Measurements from ENCODE around the gene STOML1.

Gene STOML1

GRCh38 chr15:74038707-74039655 is 46.9 kb upstream of the STOML1 start:
- no peak overlapping the region for H3K4me3 ChIP-seq (ENCODE audit: low read length)
- no peak overlapping the region for H3K9ac ChIP-seq (ENCODE audit: low read length)
- H3K27ac ChIP-seq (ENCODE audit: low read length), result no peak overlapping the region
- H3K79me2 ChIP-seq (ENCODE audit: low read length), result no peaks in the 10 kb centered on the region
- H3K4me2 ChIP-seq (ENCODE audit: low read length), result no peak overlapping the region
- H3K4me1 ChIP-seq (ENCODE audit: low read length), result no peaks in the 10 kb centered on the region
- 0 out of 2 replicates have a peak, but pooled peaks cover under 1% of the 10 kb centered on the region for H4K20me1 ChIP-seq (ENCODE audit: insufficient read depth, low read length)
- H3K36me3 ChIP-seq (replicated peaks; ENCODE audit: low read depth, low read length), result peaks cover 38% of the 10 kb centered on the region
- TF ChIP-seq EZH2phosphoT487 (IDR thresholded peaks at IDR 0.05; ENCODE audit: low read depth), result no peak
- no peak for TF ChIP-seq CTCF (IDR thresholded peaks at IDR 0.05; ENCODE audit: low read depth, low read length)
- H2AFZ ChIP-seq (ENCODE audit: low read depth, low read length), result no peak overlapping the region
- no peaks in the 10 kb centered on the region for H3K9me3 ChIP-seq (ENCODE audit: insufficient read depth, low read length)
- H3K27me3 ChIP-seq (ENCODE audit: low read depth, low read length), result no peaks in the 10 kb centered on the region

GRCh38 chr15:74037171-74038117 is 45.3 kb upstream of the STOML1 start:
- no peak for TF ChIP-seq EZH2phosphoT487 (IDR thresholded peaks at IDR 0.05; ENCODE audit: low read depth)
- TF ChIP-seq CTCF (IDR thresholded peaks at IDR 0.05; ENCODE audit: low read depth, low read length), result no peak
- H3K9me3 ChIP-seq (ENCODE audit: insufficient read depth, low read length), result no peaks in the 10 kb centered on the region
- no peaks in the 10 kb centered on the region for H3K27me3 ChIP-seq (ENCODE audit: low read depth, low read length)

GRCh38 chr15:74036271-74037170 is 44.4 kb upstream of the STOML1 start:
- Histone ChIP-seq H4K20me1 (ENCODE audit: insufficient read depth, low read length) (peaks cover 8% of the 10 kb centered on the region; the same call in 1 of the 2 replicates), H3K4me3 (ENCODE audit: low read length) (no peak overlapping the region), H3K27me3 (ENCODE audit: low read depth, low read length) (no peaks in the 10 kb centered on the region), H3K27ac (ENCODE audit: low read length) (no peak overlapping the region), H2AFZ (ENCODE audit: low read depth, low read length) (no peak overlapping the region), H3K4me2 (ENCODE audit: low read length) (no peak overlapping the region), H3K9me3 (ENCODE audit: insufficient read depth, low read length) (no peaks in the 10 kb centered on the region), H3K9ac (ENCODE audit: low read length) (no peak overlapping the region), H3K79me2 (ENCODE audit: low read length) (no peaks in the 10 kb centered on the region), H3K36me3 (replicated peaks; ENCODE audit: low read depth, low read length) (peaks cover 55% of the 10 kb centered on the region), H3K4me1 (ENCODE audit: low read length) (no peaks in the 10 kb centered on the region)
- TF ChIP-seq CTCF (IDR thresholded peaks at IDR 0.05; ENCODE audit: low read depth, low read length) (peak; percentile 40), EZH2phosphoT487 (IDR thresholded peaks at IDR 0.05; ENCODE audit: low read depth) (no peak)

More at GRCh38 chr15:74037171-74038117, 45.3 kb upstream of the STOML1 start:
- Histone ChIP-seq H3K36me3 (replicated peaks; ENCODE audit: low read depth, low read length) (peaks cover 52% of the 10 kb centered on the region), H3K4me3 (ENCODE audit: low read length) (no peak overlapping the region), H3K9ac (ENCODE audit: low read length) (no peak overlapping the region), H4K20me1 (ENCODE audit: insufficient read depth, low read length) (peaks cover 8% of the 10 kb centered on the region; the same call in 1 of the 2 replicates), H3K4me1 (ENCODE audit: low read length) (no peaks in the 10 kb centered on the region), H3K27ac (ENCODE audit: low read length) (no peak overlapping the region), H2AFZ (ENCODE audit: low read depth, low read length) (no peak overlapping the region), H3K79me2 (ENCODE audit: low read length) (no peaks in the 10 kb centered on the region), H3K4me2 (ENCODE audit: low read length) (no peak overlapping the region)

All from OCI-LY3 (cell line).